T-helper 2 cell treated with Interferon-gamma antibody and Interleukin-4, amounts not matched to agents 5 μg/mL and 100 μg/mL, for 36 hours (primary cell): ENCODE data around the gene AEBP1.

ENCODE experiments used
- DNase-seq: peaks from one replicate; pipeline ENCODE4 v3.0.0; 2021; ENCODE audit warnings: low spot score
- H3K27ac Mint-ChIP-seq: one replicate; pipeline ENCODE4 v1.8.0; 2021; ENCODE audit warnings: mild to moderate bottlenecking, mixed read lengths
- H3K27me3 Mint-ChIP-seq: one replicate; pipeline ENCODE4 v1.8.0; 2021; ENCODE audit warnings: low read depth, mixed read lengths
- H3K36me3 Mint-ChIP-seq: one replicate; pipeline ENCODE4 v1.8.0; 2021; ENCODE audit warnings: low read depth, mixed read lengths
- H3K4me1 Mint-ChIP-seq: one replicate; pipeline ENCODE4 v1.8.0; 2021; ENCODE audit warnings: low read depth, mixed read lengths
- H3K4me3 Mint-ChIP-seq: one replicate; pipeline ENCODE4 v1.8.0; 2022; ENCODE audit warnings: mild to moderate bottlenecking, moderate library complexity, mixed read lengths
- H3K9me3 Mint-ChIP-seq: one replicate; pipeline ENCODE4 v1.8.0; 2021; ENCODE audit warnings: mixed read lengths

Gene AEBP1

GRCh38 chr7:44138698-44139097, 34.6 kb downstream of the AEBP1 start:
- no peaks in the 10 kb centered on the region for H3K36me3 Mint-ChIP-seq
- H3K4me3 Mint-ChIP-seq: no peak overlapping the region
- H3K27me3 Mint-ChIP-seq: peaks cover 5% of the 10 kb centered on the region
- no peaks in the 10 kb centered on the region for H3K9me3 Mint-ChIP-seq
- H3K4me1 Mint-ChIP-seq: peaks cover 3% of the 10 kb centered on the region
- H3K27ac Mint-ChIP-seq: no peak overlapping the region
- no peak for DNase-seq

GRCh38 chr7:44139311-44140010, 35.3 kb downstream of the AEBP1 start:
- no peaks in the 10 kb centered on the region for H3K9me3 Mint-ChIP-seq
- H3K36me3 Mint-ChIP-seq: no peaks in the 10 kb centered on the region
- peaks cover 9% of the 10 kb centered on the region for H3K27me3 Mint-ChIP-seq
- peaks cover 3% of the 10 kb centered on the region for H3K4me1 Mint-ChIP-seq
- H3K27ac Mint-ChIP-seq: no peak overlapping the region
- H3K4me3 Mint-ChIP-seq: no peak overlapping the region
- no peak for DNase-seq

- Mint-ChIP-seq H3K27ac (no peak overlapping the region), H3K27me3 (peaks cover 14% of the 10 kb centered on the region), H3K9me3 (no peaks in the 10 kb centered on the region), H3K4me3 (no peak overlapping the region), H3K36me3 (no peaks in the 10 kb centered on the region), H3K4me1 (peaks cover 3% of the 10 kb centered on the region)
- DNase-seq: no peak
These were observed 36.2 kb downstream of the AEBP1 start for GRCh38 chr7:44140341-44140740.

GRCh38 chr7:44141221-44141850, 37.2 kb downstream of the AEBP1 start, which contains the start of gene MYL7:
Gene MYL7, minus strand, starts transcription at chr7:44141332. Its CDS starts 27 bp downstream, at chr7:44141305.
- Mint-ChIP-seq H3K4me3 (no peak within 1 kb of the TSS), H3K4me1 (peaks cover 6% of the 10 kb centered on the region), H3K27me3 (peaks cover 15% of the 10 kb centered on the region), H3K9me3 (no peaks in the 10 kb centered on the region), H3K36me3 (no peaks in the 10 kb centered on the region), H3K27ac (no peak within 1 kb of the TSS)
- no peak for DNase-seq

GRCh38 chr7:44142028-44142427, 37.9 kb downstream of the AEBP1 start:
- no peak for DNase-seq
- Mint-ChIP-seq H3K4me1 (peaks cover 6% of the 10 kb centered on the region), H3K9me3 (no peaks in the 10 kb centered on the region), H3K4me3 (no peak overlapping the region), H3K36me3 (no peaks in the 10 kb centered on the region), H3K27ac (no peak overlapping the region), H3K27me3 (peaks cover 17% of the 10 kb centered on the region)

- no peak overlapping the region for H3K27ac Mint-ChIP-seq
These were observed 39.6 kb downstream of the AEBP1 start for GRCh38 chr7:44143646-44144250.

GRCh38 chr7:44144426-44144967, 40.4 kb downstream of the AEBP1 start:
- no peak overlapping the region for H3K27ac Mint-ChIP-seq
- H3K36me3 Mint-ChIP-seq: no peaks in the 10 kb centered on the region

More at GRCh38 chr7:44143646-44144250, 39.6 kb downstream of the AEBP1 start:
- DNase-seq: no peak
- peaks cover 2% of the 10 kb centered on the region for H3K4me1 Mint-ChIP-seq
- no peaks in the 10 kb centered on the region for H3K9me3 Mint-ChIP-seq
- no peak overlapping the region for H3K4me3 Mint-ChIP-seq
- H3K36me3 Mint-ChIP-seq: no peaks in the 10 kb centered on the region
- H3K27me3 Mint-ChIP-seq: peaks cover 16% of the 10 kb centered on the region

GRCh38 chr7:44144968-44145478, 40.9 kb downstream of the AEBP1 start:
- H3K27me3 Mint-ChIP-seq: peaks cover 16% of the 10 kb centered on the region
- no peak for DNase-seq
- no peaks in the 10 kb centered on the region for H3K9me3 Mint-ChIP-seq
- H3K36me3 Mint-ChIP-seq: no peaks in the 10 kb centered on the region
- peak overlapping the region; percentile 74 for H3K4me3 Mint-ChIP-seq
- no peak overlapping the region for H3K27ac Mint-ChIP-seq
- H3K4me1 Mint-ChIP-seq: peaks cover 2% of the 10 kb centered on the region

More at GRCh38 chr7:44144426-44144967, 40.4 kb downstream of the AEBP1 start:
- Mint-ChIP-seq H3K27me3 (peaks cover 16% of the 10 kb centered on the region), H3K4me1 (peaks cover 2% of the 10 kb centered on the region), H3K9me3 (no peaks in the 10 kb centered on the region), H3K4me3 (no peak overlapping the region)
- no peak for DNase-seq

- Mint-ChIP-seq H3K9me3 (no peaks in the 10 kb centered on the region), H3K36me3 (no peaks in the 10 kb centered on the region), H3K27me3 (peaks cover 16% of the 10 kb centered on the region), H3K4me1 (peaks cover 2% of the 10 kb centered on the region), H3K4me3 (peak overlapping the region; percentile 74), H3K27ac (peak overlapping the region; percentile 77)
- peak; percentile 40 for DNase-seq
These were observed 41.4 kb downstream of the AEBP1 start for GRCh38 chr7:44145479-44145968.

GRCh38 chr7:44145969-44146911, 42.1 kb downstream of the AEBP1 start:
- Mint-ChIP-seq H3K4me3 (peak overlapping the region; percentile 74), H3K9me3 (no peaks in the 10 kb centered on the region), H3K27me3 (peaks cover 16% of the 10 kb centered on the region), H3K36me3 (no peaks in the 10 kb centered on the region), H3K4me1 (peaks cover 2% of the 10 kb centered on the region), H3K27ac (no peak overlapping the region)
- DNase-seq: peak; percentile 65

- Mint-ChIP-seq H3K27me3 (peaks cover 16% of the 10 kb centered on the region), H3K4me3 (no peak overlapping the region), H3K36me3 (no peaks in the 10 kb centered on the region), H3K27ac (no peak overlapping the region), H3K4me1 (peaks cover 2% of the 10 kb centered on the region), H3K9me3 (no peaks in the 10 kb centered on the region)
- DNase-seq: no peak
These were observed 43.2 kb downstream of the AEBP1 start for GRCh38 chr7:44147026-44147991.

- no peak overlapping the region for H3K27ac Mint-ChIP-seq
These were observed 44.0 kb downstream of the AEBP1 start for GRCh38 chr7:44148166-44148565.

More at GRCh38 chr7:44148166-44148565, 44.0 kb downstream of the AEBP1 start:
- no peaks in the 10 kb centered on the region for H3K9me3 Mint-ChIP-seq
- DNase-seq: no peak
- peaks cover 2% of the 10 kb centered on the region for H3K4me1 Mint-ChIP-seq
- peaks cover 16% of the 10 kb centered on the region for H3K27me3 Mint-ChIP-seq
- H3K4me3 Mint-ChIP-seq: no peak overlapping the region
- no peaks in the 10 kb centered on the region for H3K36me3 Mint-ChIP-seq
